Heart left ventricle (tissue), 16 donors: ENCODE data around the gene SLC22A15. TPM values are rescaled to one million over a fixed set of nuclear protein-coding genes. Genes with fewer than 3 reads are reported as not detected.
A peak's percentile ranks its signal among the peaks of the same experiment; 100 is the strongest.
"Not testable (repeated sequence)": the region's sequence is repeated elsewhere in the genome, so short reads cannot be mapped to it uniquely, and the experiment has no call there.

ENCODE experiments used
- ATAC-seq, 4 donors: fragments of 200-7000 bp; cut with Tn5 transposase; one replicate each; pipeline ENCODE4 v1.9.1; 2020 to 2022; ENCODE audit warnings: moderate library complexity in 4 of 4, mild to moderate bottlenecking in 3 of 4, moderate number of reproducible peaks in 1 of 4
- DNase-seq, 5 donors: peaks; one replicate each; pipeline ENCODE4 v3.0.0-alpha.2; 2020
- H3K27ac ChIP-seq, 12 donors: fragments of 200-600 bp; sonication (generic) in 4 of 12; one replicate each; pipeline versions ENCODE4 v1.5.0 to v1.8.0; 2016 to 2022; ENCODE audit warnings: mild to moderate bottlenecking in 2 of 12
- H3K27me3 ChIP-seq, 9 donors: fragments of 200-600 bp; sonication (generic) in 2 of 9; one replicate each; pipeline versions ENCODE4 v1.5.1 to v1.8.0; 2016 to 2022; ENCODE audit warnings: mild to moderate bottlenecking in 3 of 9
- H3K36me3 ChIP-seq, 9 donors: fragments of 200-600 bp; sonication (generic) in 2 of 9; one replicate each; pipeline versions ENCODE4 v1.5.0 to v1.8.0; 2018 to 2022; ENCODE audit warnings: mild to moderate bottlenecking in 2 of 9
- H3K4me1 ChIP-seq, 12 donors: fragments of 200-600 bp; sonication (generic) in 4 of 12; one replicate each; pipeline versions ENCODE4 v1.5.0 to v1.8.0; 2016 to 2022; ENCODE audit warnings: mild to moderate bottlenecking in 3 of 12
- H3K4me3 ChIP-seq, 12 donors: fragments of 200-600 bp; sonication (generic) in 4 of 12; one replicate each; pipeline versions ENCODE4 v1.5.0 to v1.8.0; 2017 to 2022; ENCODE audit warnings: mild to moderate bottlenecking in 9 of 12, moderate library complexity in 4 of 12
- H3K9me3 ChIP-seq, 12 donors: fragments of 200-600 bp; sonication (generic) in 4 of 12; one replicate each; pipeline versions ENCODE4 v1.5.0 to v1.8.0; 2016 to 2022; ENCODE audit warnings: mild to moderate bottlenecking in 1 of 12
- POLR2A ChIP-seq, 2 donors: fragments of 450-650 bp; IDR thresholded peaks; one replicate each; pipeline ENCODE4 v1.6.1; 2017; ENCODE audit warnings: antibody characterized with exemption in 2 of 2, mild to moderate bottlenecking in 2 of 2, moderate library complexity in 2 of 2
- WGBS, 4 donors: extraction: QIAGEN DNeasy Blood & Tissue Kit in 2 of 4; methylation state at CpG; one replicate each; pipeline versions ENCODE4 v1.1.5 to v1.1.7; 2013 to 2018; 5-methylcytosine and 5-hydroxymethylcytosine counted together
- intact Hi-C, 10 donors: fragments of 100-400 bp; cut with DNase I; formaldehyde crosslinking; loops; one replicate each; pipeline versions ENCODE4 v1.11.1 to v1.14.2; 2022
- polyA plus RNA-seq, 2 donors: library from polyadenylated mRNA; stranded (reverse); fragments of 200-250 nt; gene quantifications; one replicate each; pipeline ENCODE4 v1.2.3, GENCODE V29; 2013
- total RNA-seq, 9 donors: library from RNA; depleted of rRNA in 2 of 9; stranded (reverse); fragments of >200 nt in 2 of 9; fragmentation: NEBNext Ultra II Directional in 3 of 9; extraction: Animal tissue kit (Norgen Biotek cat#: 25700) in 3 of 9; gene quantifications; one replicate each; pipeline versions ENCODE4 v1.1.0 to v1.2.4, GENCODE V29; 2016 to 2023
- TF ChIP-seq, protein P1 (sequence below), 12 donors: fragments of 200-600 bp; sonication (generic) in 4 of 12; IDR thresholded peaks; one replicate each; pipeline versions ENCODE4 v1.5.0 to v1.8.0; 2018 to 2022; ENCODE audit warnings: antibody characterized with exemption in 12 of 12, mild to moderate bottlenecking in 5 of 12
- donor health status: ischemic (EF 13 %, LVEDD 7.1; RV severe dilation, severe dysfunction).
- donor health status: healthy with polysubstance abuse.
- donor health status: DM: no; HTN: yes; CAD: no.
- donor health status: DM: no; HTN: no; CAD: no.
- donor health status: ischemic (EF 25% LVEDD 6.9; RV normal size, moderate dysfunction).
- donor health status: ischemic (EF 25% LVEDD 5.7; RV mildly dilated, moderate dysfunction).
- donor health status: healthy.
- donor health status: DM: yes; HTN: yes; CAD: no.
- donor health status: ischemic (EF 35%, LVEDD 5.7; RV mildly dilated, moderate dysfunction).
- donor health status: nonischemic (EF 11% LVEDD 7.7; RV severe dilation, severe dysfunction).
- donor health status: DM: yes; HTN: yes; CAD: no.
- donor health status: PGD.
- donor health status: ischemic (EF 29% LVEDD 5.4; RV normal size, mild dysfunction).
- donor health status: nonischemic (EF 23%, LVEDD 6.1; RV moderate dilation, normal function).

SLC22A15 gene
- total and polyA plus RNA-seq, 11 donors = 2.7 to 9.4 (median 7.9) TPM

GRCh38 chr1:115991909-115992308, 15.6 kb downstream of the SLC22A15 start:
- Histone ChIP-seq H3K27me3 (no peaks in the 10 kb centered on the region), H3K9me3 (peaks cover 0 to 5% (median 1%) of the 10 kb centered on the region in 12 donors), H3K4me1 (no peaks in the 10 kb centered on the region), H3K4me3 (no peak overlapping the region), H3K36me3 (peaks cover 0 to 30% (median 15%) of the 10 kb centered on the region in 9 donors), H3K27ac (no peak overlapping the region)
- intact Hi-C loops = no loop called here
- ATAC-seq (no peak), DNase-seq (no peak)
- TF ChIP-seq POLR2A (IDR thresholded peaks at IDR 0.05) = no peak
- TF ChIP-seq, protein P1, sequence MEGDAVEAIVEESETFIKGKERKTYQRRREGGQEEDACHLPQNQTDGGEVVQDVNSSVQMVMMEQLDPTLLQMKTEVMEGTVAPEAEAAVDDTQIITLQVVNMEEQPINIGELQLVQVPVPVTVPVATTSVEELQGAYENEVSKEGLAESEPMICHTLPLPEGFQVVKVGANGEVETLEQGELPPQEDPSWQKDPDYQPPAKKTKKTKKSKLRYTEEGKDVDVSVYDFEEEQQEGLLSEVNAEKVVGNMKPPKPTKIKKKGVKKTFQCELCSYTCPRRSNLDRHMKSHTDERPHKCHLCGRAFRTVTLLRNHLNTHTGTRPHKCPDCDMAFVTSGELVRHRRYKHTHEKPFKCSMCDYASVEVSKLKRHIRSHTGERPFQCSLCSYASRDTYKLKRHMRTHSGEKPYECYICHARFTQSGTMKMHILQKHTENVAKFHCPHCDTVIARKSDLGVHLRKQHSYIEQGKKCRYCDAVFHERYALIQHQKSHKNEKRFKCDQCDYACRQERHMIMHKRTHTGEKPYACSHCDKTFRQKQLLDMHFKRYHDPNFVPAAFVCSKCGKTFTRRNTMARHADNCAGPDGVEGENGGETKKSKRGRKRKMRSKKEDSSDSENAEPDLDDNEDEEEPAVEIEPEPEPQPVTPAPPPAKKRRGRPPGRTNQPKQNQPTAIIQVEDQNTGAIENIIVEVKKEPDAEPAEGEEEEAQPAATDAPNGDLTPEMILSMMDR (IDR thresholded peaks at IDR 0.05) = no peak
- WGBS, 4 donors = 79 to 92% (median 91%) methylated on average over 8 of the region's 8 CpGs

GRCh38 chr1:115997921-115998320, 21.6 kb downstream of the SLC22A15 start:
- H3K27me3 ChIP-seq, ATAC-seq, DNase-seq, intact Hi-C loops, H3K4me3 ChIP-seq, H3K27ac ChIP-seq: not testable (repeated sequence)
- H3K36me3 ChIP-seq = peaks cover 0 to 27% (median 13%) of the 10 kb centered on the region in 9 donors
- WGBS, 4 donors = 86 to 95% (median 89%) methylated on average over 1 of the region's 1 CpG
- H3K4me1 ChIP-seq = peaks cover 0 to 17% (median 5%) of the 10 kb centered on the region in 12 donors
- H3K9me3 ChIP-seq = peaks cover 0 to 47% (median 20%) of the 10 kb centered on the region in 12 donors

DNA sequence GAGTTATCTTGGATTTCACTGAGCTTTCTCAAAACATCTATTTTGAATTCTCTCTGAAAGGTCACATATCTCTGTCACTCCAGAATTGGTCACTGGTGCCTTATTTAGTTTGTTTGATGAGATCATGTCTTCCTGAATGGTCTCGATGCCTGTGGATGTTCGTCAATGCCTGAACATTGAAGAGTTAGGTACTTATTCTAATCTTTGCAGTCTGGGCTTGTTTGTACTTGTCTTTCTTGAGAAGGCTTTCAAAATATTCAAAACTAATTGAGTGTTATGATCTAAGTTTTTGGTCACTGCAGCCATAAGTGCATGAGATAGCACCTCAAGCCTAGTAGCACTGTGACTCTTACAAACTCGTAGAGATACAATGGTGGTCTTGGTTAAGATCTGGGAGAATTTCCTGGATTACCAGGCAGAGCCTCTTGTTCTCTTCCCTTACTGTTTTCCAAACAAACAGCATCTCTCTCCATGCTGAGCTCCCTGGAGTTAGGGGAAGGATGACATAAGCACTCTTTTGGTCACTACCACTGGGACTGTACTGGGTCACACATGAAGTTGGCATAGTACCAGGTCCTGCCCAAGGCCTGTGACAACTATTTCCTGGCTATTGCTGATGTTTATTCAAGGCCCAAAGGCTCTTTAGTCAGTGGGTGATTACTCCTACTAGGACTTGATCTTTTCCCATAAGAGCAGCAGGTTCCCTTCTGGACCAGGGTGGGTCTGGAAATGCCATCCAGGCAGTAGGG, 25.6 kb downstream of the SLC22A15 start:
- intact Hi-C loops = no loop called here

GRCh38 chr1:116002781-116003420, 26.6 kb downstream of the SLC22A15 start:
- no peak overlapping the region for H3K4me3 ChIP-seq
- DNase-seq (no peak), ATAC-seq (peak in 2 of 4 donors; percentile 18 to 20)
- peaks cover 0 to 18% (median 0%) of the 10 kb centered on the region in 9 donors for H3K36me3 ChIP-seq
- H3K4me1 ChIP-seq = peaks cover 0 to 45% (median 5%) of the 10 kb centered on the region in 12 donors
- H3K9me3 ChIP-seq = peaks cover 0 to 31% (median 8%) of the 10 kb centered on the region in 12 donors
- H3K27me3 ChIP-seq = no peaks in the 10 kb centered on the region
- TF ChIP-seq POLR2A (IDR thresholded peaks at IDR 0.05) = no peak
- TF ChIP-seq, protein P1 (IDR thresholded peaks at IDR 0.05) = no peak
- intact Hi-C loops = no loop called here
- WGBS, 4 donors = 79 to 84% (median 82%) methylated on average over 1 of the region's 1 CpG
- peak overlapping the region in 1 of 12 donors; percentile 13 for H3K27ac ChIP-seq

More for the DNA sequence above, 25.6 kb downstream of the SLC22A15 start:
- ATAC-seq = peak in 3 of 4 donors; percentile 75 to 77 (median 77)
- peak overlapping the region in 1 of 12 donors; percentile 12 for H3K27ac ChIP-seq
- H3K36me3 ChIP-seq = peaks cover 0 to 22% (median 0%) of the 10 kb centered on the region in 9 donors
- H3K9me3 ChIP-seq = peaks cover 0 to 41% (median 17%) of the 10 kb centered on the region in 12 donors
- H3K27me3 ChIP-seq = no peaks in the 10 kb centered on the region
- DNase-seq = no peak
- 41 to 68% (median 55%) methylated on average over 3 of the region's 3 CpGs for WGBS, 4 donors
- peaks cover 0 to 39% (median 5%) of the 10 kb centered on the region in 12 donors for H3K4me1 ChIP-seq
- no peak for TF ChIP-seq POLR2A (IDR thresholded peaks at IDR 0.05)
- TF ChIP-seq, protein P1 (IDR thresholded peaks at IDR 0.05) = no peak
- no peak overlapping the region for H3K4me3 ChIP-seq
